ENCODE measurements around the gene TUBB2B.

The TUBB2B gene

DNA sequence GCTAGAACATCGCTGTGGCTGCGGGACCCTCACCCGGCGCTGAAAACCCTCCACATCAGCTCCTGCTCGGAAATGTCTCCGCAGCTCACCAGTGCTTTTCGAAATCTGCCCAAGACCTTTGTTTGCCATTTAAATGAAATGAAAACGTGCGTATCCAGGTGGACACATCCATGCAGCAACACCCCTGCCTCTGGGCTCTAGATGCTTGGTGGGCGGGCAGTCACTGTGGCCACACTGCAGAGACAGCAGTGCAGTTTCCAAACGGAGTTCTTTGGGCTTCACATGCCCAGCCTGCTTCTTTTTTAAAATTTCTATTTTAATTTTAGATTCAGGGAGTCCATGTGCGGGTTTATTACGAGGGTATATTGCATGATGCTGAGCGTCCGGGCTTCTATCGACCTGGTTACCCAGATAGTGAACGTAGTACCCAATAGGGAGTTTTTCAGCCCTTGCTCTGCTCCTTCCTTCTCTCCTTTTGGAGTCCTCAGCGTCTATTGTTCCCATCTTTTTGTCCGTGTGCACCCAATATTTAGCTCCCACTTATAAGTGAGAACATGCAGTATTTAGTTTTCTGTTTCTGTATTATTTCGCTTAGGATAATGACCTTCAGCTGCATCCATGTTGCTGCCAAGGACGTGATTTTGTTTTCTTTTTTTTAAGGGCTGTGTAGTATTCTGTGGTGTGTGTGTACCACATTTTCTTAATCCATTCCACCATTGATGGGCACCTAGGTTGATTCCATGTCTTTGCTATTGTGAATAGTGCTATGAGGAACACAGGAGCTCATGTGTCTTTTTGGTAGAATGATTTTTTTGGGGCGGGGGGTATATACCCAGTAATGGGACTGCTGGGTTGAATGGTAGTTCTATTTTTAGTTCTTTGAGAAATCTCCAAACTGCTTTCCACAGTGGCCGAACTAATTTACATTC is 4.8 kb upstream of the TUBB2B start:
- DNase-seq (ENCODE audit: low read depth in 2 of 2): no peak

DNA sequence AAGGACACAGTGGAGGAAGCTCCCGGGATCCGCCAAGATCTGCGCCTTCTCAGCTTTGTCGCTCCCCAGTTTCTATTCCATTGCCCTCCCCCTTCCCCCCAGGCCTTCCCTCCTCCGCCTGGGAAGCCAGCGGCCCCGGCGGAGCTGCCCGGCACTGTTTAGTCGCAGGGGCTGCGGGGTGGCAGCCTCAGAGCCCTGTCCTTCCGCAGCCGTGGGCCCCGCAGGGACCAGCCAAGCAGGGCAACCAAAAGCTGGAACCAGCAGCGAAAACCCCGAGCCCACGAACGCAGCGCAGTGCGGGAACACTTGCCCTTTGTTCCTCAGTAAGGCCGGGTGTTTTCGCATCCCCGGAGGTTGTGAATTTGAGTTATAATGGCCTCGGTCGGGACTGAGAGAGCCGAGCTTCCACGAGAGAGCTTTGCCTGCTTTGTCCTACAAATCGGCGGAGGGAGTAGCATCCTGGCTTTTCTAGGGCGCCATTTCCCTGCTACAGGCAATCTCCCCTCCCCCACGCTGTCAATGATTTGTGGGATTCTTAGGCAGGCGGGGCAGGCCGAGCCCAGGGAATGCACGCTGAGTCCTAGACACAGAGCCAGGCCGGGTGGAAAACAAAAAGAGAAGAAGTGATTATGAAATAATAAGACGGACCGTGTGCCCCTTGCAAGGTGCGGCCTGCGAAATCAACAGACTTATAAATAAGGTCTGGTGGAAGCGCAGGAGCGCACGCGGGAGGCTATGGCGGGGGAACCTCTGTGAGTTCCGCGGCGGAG is 4.0 kb upstream of the TUBB2B start:
- peak; percentile 56 to 57 for DNase-seq (ENCODE audit: low read depth in 2 of 2)

DNA sequence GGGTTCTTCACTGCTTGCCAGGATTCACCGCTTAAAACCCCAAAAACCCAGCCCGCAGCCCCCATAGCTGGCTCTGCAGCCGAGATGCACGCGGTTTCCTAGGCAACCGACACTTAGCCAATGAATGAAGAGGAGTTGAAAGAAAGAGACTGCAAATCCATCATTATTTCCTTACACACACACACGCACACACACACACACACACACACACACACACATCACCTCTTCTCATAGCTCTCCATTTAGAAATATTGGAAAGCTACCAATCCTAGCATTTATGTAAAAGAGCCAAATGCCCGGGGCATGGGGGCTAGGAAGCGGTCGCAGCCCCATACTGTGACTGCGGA is 3.4 kb upstream of the TUBB2B start:
- no peak for DNase-seq (ENCODE audit: low read depth in 2 of 2)

DNA sequence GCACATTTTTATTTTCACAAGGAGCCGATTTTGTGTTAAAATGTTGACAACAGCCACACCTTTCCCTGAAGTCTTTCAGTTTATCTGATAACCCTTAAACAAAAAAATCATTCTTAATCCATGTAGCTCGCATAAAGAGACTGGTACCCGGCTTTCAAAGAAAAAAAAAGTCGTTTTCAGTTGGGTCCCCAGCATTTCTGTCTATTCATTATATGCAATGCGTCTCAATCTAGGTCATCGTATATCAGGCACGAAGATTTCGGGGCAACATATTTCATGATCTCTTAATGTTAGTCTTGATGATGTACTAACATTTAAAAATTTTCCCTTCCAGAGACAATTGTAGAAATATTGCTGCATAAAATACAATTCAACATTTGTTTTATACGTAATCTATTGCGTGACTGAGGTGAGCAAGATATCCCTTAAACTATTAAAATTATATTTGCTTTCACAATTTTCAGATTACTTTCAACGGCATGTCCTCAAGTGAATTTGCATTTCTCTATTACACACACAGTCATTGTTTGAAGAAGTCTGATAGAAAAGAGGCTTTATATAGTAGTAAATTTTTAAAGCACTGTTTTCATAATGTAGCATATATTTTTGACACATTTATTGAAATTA is 2.9 kb upstream of the TUBB2B start:
- no peak for DNase-seq (ENCODE audit: low read depth in 2 of 2)

DNA sequence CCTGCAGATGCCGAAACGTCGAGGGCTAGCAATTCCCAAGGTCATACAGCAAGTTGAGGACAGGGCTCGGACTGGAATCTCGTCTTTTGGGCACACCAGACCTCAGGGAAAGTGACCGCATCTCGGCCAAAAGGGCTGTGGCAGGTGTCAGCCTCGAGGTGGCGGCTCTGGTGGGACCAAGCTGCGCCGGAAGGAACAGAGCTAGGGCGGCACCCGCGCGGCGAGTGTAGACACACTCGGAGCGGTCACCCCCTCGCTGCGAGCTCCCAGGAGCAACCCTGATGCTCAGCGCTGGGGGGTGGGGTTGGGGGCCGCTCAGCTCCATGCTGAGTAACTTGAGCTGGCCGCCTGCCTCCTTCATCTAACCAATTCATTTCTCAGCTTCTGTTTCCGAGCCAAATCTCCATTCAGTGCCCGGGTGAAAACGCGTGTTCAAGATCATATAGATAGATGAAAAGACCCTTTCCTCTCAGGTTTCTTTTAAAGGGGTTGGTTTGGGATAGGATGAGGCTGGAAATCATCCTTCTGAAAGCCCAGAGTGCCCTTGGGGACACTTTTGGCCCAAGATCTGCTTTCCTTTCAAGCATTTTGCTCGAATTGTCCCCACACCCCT is 2.2 kb upstream of the TUBB2B start:
- DNase-seq (ENCODE audit: low read depth in 2 of 2): no peak

DNA sequence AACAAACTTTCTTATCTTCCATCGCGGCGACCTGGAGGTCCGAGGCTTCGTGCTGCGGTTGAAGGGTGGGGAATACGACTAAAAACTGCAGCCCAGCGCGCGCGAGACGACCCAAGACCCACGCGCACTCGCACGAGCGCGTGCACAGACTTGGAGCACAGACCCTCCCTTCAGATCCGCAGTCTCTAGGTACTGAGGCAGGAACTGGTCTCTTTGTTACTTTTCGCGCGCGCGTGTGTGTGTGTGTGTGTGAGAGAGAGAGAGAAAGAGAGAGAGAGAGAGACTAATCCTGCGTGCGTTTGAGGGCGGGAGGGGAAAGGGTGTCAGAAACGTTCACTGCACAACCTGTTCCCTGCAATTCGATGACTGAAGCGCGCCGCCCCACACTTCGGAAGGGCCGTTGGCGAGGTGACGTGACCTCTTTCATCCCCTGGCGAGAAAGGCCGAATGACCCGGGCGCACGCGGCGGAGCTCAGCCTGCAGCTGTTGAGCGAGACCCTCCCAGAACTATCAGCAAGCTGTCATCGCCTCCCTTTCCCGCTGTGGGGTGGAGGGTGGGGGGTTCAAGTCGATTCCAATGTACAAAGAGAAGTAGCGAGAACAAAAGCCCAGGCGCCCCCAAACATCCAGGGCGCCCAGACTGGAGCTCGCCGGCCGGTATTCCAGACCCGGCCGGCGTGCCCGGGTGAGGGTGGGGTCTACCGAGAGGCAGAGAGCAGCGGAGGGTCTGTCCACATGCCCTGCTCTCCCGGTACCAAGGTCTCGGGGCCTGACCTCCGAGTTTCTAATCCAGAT is 1.5 kb upstream of the TUBB2B start:
- no peak for DNase-seq (ENCODE audit: low read depth in 2 of 2)

DNA sequence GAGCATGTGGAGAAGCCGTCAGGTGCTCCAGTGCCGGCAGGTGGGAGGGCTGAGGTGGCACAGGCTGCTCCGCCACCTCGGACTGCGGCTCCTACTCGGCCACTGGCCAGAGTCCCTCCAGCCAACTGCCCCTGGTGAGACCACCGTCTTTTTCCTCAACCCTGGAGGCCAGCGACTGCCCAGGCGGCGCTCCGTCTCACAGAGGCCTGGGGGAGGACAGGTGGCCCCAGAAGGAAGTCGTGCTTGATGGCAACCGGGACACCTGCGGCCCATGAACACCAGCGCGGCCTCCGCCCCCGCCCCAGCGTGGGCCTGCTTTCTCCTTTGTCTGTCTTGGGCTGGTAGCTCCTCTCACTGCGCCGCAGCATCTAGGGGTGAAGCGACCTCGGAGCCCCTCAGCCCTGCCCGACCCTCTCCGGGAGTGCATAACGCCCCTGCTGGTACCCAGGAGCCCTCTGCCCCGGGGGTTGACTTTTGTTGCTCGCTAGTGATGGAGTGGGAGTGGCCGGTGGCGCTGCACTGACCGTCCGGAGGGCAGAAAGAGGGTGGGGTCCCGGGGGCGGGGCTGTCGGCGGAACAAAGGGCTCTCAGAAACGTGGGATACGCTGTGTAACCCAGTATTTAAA is 706 bp upstream of the TUBB2B start:
- DNase-seq (ENCODE audit: low read depth in 2 of 2): no peak

DNA sequence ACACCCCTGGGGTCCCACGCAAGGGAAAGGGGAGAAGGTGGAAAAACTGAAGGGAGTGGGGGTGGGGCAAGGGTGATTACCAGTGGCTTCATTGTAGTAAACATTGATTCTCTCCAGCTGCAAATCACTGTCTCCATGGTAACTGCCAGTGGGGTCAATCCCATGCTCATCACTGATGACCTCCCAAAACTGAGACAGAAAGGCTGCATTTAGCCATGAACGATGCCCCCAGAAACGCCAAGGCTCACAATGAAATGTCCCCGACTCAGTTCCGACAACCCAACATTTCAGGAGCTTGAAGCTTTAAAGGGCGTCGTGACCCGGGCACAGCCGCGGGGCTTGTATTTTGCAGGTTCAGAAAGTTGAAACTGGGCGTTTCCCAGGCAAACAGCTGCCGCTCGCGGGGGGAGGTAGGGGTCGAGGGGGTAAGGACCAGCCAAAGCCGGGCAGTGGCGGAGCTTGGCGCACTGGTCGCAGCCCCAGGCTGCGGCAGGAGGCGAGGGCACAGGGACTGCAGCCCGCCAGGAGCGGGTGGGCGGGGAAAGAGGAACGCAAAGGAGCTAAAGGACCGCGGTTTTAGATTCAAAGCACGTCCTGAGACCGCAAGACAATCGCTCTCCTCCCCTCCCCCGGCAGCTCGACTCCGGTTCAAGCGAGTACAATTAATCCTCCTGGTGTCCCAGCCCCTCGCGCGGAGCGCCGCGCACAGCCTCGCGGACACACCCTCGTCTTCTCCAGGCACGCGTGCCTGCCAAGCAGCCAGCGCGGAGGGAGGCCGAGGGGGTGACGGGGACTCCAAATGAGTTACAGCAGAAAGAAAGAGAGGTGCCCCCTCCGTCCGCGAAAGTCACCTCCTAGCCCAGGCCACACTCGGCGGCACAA is 731 bp downstream of the TUBB2B start:
- no peak for DNase-seq (ENCODE audit: low read depth in 2 of 2)

DNA sequence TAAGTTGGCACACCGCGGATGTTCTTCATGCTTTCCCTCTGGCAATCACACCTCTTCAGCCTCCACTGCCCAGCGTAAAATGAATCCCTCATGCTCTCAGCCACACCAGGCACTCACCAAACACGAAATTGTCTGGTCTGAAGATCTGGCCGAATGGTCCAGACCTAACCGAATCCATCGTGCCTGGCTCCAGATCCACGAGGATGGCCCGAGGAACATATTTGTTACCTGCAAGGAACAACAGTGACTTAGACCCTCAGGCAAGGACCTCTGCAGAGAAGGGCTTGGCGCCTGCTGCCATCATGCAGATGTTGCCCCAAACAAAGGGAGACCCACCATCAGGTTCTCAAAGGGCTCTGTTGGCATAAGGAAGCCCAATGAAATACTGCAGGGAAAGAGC is 1.4 kb downstream of the TUBB2B start:
- no peak for DNase-seq (ENCODE audit: low read depth in 2 of 2)

DNA sequence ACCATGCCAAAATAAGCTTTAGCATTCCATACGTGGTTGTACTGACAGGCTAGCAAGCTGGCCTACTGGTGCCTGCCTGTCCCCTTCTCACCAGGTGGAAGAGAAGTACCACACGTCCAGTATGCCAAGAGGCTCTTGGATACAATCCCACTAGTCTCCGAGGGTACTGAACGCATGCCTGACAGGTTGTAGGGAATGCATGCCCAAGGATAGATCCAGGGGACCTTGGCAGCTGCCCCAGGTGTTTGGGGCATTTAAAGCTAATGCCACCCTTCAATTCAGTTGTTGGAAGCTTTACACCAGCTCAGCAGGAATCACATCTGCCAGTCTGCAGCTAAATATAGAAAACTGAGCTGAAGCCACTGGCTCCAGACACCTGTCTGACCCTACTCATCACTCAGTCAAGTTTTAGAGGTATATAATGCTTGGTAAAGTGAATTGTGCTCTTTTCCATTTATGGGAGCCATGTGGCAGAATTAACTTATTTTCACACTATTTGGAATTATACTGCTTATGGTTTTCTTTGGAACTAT is 4.9 kb downstream of the TUBB2B start:
- DNase-seq (ENCODE audit: low read depth in 2 of 2): no peak

DNA sequence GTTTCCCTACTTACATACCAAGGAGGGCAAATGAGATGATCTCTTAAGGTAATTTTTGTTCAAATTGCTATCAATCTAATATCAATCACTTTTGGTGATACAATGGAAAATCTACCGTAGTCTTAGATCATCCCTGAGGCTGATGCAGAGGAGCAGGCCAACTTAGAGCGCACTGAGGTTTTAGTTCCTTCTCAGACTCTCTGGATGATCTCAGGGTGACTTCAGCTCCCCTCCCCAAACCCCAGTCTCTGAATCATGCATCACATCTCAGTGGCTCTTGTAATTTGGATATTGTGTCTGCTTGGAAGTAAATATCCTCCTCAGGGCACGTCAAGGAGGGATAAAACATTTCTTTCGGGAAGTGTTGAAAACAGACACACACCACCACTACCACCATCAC is 5.9 kb downstream of the TUBB2B start:
- DNase-seq (ENCODE audit: low read depth in 2 of 2): no peak

DNA sequence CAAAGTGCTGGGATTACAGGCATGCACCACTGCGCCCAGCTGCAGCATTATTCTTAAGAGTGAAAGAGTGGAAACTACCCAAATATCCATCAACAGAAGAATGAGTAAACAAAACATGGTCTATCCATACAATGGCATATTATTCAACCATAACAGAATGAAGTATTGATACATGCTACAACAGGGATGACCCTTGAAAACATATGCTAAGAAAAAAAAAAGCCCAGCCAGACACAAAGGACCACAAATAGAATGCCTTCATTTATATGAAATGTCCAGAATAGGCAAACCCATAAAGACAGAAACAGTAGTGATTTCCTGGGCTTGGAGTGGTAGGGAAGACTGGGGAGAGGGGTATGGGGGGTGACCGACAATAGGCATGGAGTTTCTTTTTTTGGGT is 7.1 kb downstream of the TUBB2B start:
- DNase-seq (ENCODE audit: low read depth in 2 of 2): no peak

DNA sequence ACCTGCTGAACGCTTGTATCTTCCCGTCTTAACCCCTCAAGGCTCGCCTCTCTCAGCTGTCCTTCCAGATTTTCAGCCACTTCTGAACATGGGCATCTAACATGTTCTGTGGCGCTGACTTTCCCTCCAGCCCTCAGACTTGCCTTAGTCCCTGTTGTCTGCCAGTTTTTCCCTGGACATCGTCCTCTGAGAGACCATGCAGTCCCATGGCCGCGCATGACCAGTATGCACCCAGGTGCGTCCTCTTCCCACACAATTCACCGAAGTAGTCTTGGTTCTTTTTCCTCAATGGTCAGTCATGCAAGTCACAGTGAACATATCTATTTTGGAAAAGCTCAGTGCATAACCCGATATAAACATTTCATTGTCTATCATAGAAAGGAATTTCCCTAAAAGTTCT is 9.2 kb downstream of the TUBB2B start:
- no peak for DNase-seq (ENCODE audit: low read depth in 2 of 2)

DNA sequence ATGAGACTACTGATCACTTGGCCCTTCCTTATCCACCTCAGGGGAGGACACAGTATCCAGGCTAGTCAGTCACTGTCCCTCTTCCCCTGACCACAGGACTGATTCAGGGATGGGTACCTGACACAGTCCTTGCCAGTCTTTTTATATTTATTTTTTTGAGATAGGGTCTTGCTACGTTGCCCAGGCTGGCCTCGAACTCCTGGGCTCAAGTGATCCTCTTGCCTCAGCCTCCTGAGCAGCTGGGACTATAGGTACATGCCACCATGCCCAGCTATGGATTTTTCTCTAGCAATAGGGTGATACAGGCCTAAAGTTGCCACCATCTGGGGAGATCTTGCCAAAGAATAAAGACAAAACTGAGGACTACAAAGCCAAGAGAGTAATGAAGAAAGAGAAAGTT is 10.2 kb downstream of the TUBB2B start:
- no peak for DNase-seq (ENCODE audit: low read depth in 2 of 2)

DNA sequence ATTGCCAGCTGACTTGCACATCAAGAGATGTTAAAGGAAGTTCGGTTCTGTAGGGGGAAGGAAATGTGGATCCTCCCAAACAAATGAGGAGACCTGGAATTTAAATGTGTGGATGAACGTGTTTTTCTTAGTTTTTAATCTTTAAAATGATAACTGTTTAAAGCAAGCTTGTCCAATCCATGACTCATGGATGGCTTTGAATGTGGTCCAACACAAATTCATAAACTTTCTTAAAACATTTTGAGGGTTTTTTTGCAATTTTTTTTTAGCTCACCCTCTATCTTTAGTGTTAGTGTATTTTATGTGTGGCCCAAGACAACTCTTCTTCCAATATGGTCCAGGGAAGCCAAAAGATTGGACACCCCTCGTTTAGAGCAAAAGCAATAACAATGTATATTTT is 12.6 kb downstream of the TUBB2B start:
- DNase-seq (ENCODE audit: low read depth in 2 of 2): no peak

DNA sequence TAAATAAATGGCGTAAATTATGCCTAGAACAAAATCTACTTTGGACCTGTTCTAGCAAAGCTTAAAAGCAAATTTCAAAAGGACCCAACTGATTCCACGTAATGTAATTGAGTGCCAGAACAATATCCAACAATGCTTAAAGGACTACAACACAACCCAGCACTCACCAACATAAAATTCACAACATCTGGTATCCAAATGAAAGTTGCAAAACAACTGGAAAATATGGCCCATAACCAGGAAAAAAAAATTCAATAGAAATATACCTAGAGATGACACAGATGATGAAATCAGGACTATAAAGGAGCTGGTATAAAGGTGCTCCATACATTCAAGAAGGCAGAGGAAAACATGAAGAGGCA is 14.1 kb downstream of the TUBB2B start:
- no peak for DNase-seq (ENCODE audit: low read depth in 2 of 2)

DNA sequence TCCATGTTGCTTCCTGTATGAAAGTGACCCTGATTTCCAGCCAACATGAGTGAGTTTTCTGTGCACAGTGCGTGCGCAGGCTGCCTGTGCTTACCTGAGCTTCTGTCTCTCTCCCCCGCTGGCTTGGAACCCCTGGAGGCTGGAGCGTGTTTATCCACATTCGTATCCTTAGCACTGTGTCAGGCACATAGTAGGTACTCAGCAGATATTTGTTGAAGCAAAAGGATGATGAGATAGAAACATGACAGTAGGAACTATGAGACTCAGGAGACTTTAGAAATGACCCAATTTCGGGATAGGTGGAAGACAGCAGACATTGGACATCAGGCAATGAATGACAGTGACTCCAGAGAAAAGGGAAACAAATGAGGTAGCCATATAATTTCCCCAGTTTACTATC is 15.2 kb downstream of the TUBB2B start:
- no peak for DNase-seq (ENCODE audit: low read depth in 2 of 2)

DNA sequence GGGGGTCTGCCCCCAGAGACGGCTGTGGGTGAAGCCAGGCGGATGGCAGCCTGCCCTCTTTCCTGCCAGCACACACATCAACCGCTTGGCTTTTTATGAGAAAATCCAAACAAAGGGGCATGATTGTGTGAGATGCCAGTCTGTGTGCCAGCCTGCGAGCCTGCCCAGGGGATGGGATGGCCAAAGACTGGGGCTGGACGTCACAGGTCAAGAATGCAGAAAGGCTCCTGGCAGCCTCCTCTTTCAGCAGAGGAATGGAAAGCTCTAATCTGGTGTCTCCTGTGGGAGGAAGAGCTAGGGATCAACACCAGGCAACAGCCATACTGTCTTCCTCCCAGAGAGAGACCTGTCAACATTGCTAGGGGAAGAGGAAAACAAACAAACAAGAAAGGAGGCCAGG is 15.8 kb downstream of the TUBB2B start:
- DNase-seq (ENCODE audit: low read depth in 2 of 2): no peak

DNA sequence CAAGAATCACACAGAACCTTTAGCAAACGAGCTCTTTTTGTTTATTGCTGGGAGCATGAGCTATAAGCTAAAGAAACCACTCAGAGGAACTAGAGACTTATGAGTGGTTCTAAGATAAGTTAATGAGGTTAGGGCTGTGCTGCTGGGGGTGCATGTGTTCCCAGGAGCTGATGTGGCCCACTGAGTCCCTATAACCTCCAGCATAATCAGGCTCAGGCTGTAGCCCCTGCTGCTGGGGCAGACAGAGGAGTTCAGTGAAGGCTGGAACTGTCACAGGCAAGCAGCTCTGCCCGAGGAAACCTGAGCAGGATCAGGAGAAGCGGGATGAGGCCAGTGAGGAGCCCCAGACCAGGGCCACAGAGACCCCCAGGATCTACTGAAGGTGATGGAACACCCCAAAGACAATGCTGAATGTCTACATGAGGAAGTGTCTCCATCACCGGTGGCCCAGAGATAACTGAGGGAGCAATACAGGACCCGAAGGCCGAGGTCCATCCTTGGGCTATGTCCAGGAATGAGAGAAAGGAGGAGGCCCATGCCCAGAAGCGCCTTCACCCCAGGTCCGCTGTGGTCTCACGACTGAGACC is 17.3 kb downstream of the TUBB2B start:
- DNase-seq (ENCODE audit: low read depth in 2 of 2): no peak
